Aorta (tissue), 5 donors: ENCODE measurements around the gene C8B. TPM values are rescaled to one million over a fixed set of nuclear protein-coding genes. Genes with fewer than 3 reads are reported as not detected.

Source experiments
- ATAC-seq: fragments of 200-7000 bp; cut with Tn5 transposase; one replicate; pipeline ENCODE4 v1.9.1; 2022; ENCODE audit warnings: moderate library complexity; ENCODE audit not compliant: low FRiP score
- DNase-seq, 2 donors: peaks; one replicate each; pipeline ENCODE4 v3.0.0-alpha.2; 2020
- H3K27ac ChIP-seq, 2 donors: one replicate each; pipeline ENCODE4 v1.5.1; 2013; ENCODE audit warnings: low read length in 2 of 2, mild to moderate bottlenecking in 2 of 2, moderate library complexity in 2 of 2, control low read depth in 1 of 2, inconsistent platforms in 1 of 2, low read depth in 1 of 2
- H3K27me3 ChIP-seq, 2 donors: one replicate each; pipeline ENCODE4 v1.6.1; 2013; ENCODE audit warnings: control low read depth in 1 of 2, low read length in 1 of 2, mild to moderate bottlenecking in 1 of 2, moderate library complexity in 1 of 2; ENCODE audit not compliant: insufficient read depth in 2 of 2, control insufficient read depth in 1 of 2
- H3K36me3 ChIP-seq, 2 donors: one replicate each; pipeline ENCODE4 v1.6.1; 2013; ENCODE audit warnings: control low read depth in 1 of 2, low read length in 1 of 2, mild to moderate bottlenecking in 1 of 2; ENCODE audit not compliant: insufficient read depth in 2 of 2, control insufficient read depth in 1 of 2
- H3K4me1 ChIP-seq, 2 donors: one replicate each; pipeline ENCODE4 v1.6.1; 2013; ENCODE audit warnings: low read length in 2 of 2, control low read depth in 1 of 2, mild to moderate bottlenecking in 1 of 2, moderate library complexity in 1 of 2; ENCODE audit not compliant: insufficient read depth in 2 of 2, control insufficient read depth in 1 of 2
- H3K4me3 ChIP-seq, 2 donors: one replicate each; pipeline ENCODE4 v1.5.1; 2013; ENCODE audit warnings: low read length in 2 of 2, control low read depth in 1 of 2, mild to moderate bottlenecking in 1 of 2
- H3K9me3 ChIP-seq: one replicate; pipeline ENCODE4 v1.6.1; 2013; ENCODE audit warnings: mild to moderate bottlenecking, low read length; ENCODE audit not compliant: control insufficient read depth
- WGBS, 2 donors: extraction: QIAGEN DNeasy Blood & Tissue Kit; methylation state at CpG; one replicate each; pipeline ENCODE4 v1.1.7; 2013; 5-methylcytosine and 5-hydroxymethylcytosine counted together
- intact Hi-C, 2 donors: fragments of 100-400 bp; cut with DNase I; formaldehyde crosslinking; loops; one replicate each; pipeline versions ENCODE4 v1.14.2 to v1.15.0; 2022
- polyA plus RNA-seq, 2 donors: library from polyadenylated mRNA; stranded (reverse); fragments of 200-250 nt; gene quantifications; one replicate each; pipeline ENCODE4 v1.2.3, GENCODE V29; 2013
- total RNA-seq, 2 donors: library from RNA; stranded (reverse); fragmentation: NEBNext Ultra II Directional; extraction: Animal tissue kit (Norgen Biotek cat#: 25700); gene quantifications; one replicate each; pipeline ENCODE4 v1.2.1, GENCODE V29; 2021
- donor health status: healthy with polysubstance abuse.
- donor health status: Bipolar disorder and iron deficiency.
- donor health status: DM: no; HTN: no; CAD: no.
- donor health status: DM: no; HTN: no; CAD: no.
- donor health status: DM: yes; HTN: yes; CAD: no.

The C8B gene
- total and polyA plus RNA-seq, 4 donors, result not detected

- DNase-seq (no peak), ATAC-seq (no peak)
- no peak overlapping the region for H3K4me3 ChIP-seq
- H3K27ac ChIP-seq, result no peak overlapping the region
- H3K4me1 ChIP-seq, result peaks cover 0 to 5% of the 10 kb centered on the region in 2 donors
- intact Hi-C loops, result no loop called here
- H3K36me3 ChIP-seq, result no peaks in the 10 kb centered on the region
- 93 to 94% methylated on average over 4 of the region's 4 CpGs for WGBS, 2 donors
- no peaks in the 10 kb centered on the region for H3K27me3 ChIP-seq
- H3K9me3 ChIP-seq, result no peaks in the 10 kb centered on the region
These were observed 29.7 kb upstream of the C8B start for GRCh38 chr1:56995414-56996100.

DNA sequence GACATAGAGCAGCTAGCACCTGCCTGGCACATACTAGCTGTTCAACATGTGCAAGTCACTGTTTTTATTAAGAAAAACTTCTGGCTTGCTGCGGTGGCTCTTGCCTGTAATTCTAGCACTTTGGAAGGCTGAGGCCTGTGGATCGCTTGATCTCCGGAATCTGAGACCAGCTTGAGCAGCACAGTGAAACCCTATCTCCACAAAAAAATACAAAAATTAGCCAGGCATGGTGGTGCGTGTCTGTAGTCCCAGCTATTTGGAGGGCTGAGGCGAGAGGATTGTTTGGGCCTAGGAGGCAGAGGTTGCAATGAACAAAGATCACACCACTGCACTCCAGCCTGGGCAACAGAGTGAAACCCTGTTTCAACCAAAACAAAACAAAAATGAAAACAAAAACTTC is 27.7 kb upstream of the C8B start:
- 50 to 59% methylated on average over 5 of the region's 5 CpGs for WGBS, 2 donors
- DNase-seq (no peak), ATAC-seq (no peak)
- Histone ChIP-seq H3K27me3 (no peaks in the 10 kb centered on the region), H3K4me1 (peaks cover 0 to 2% of the 10 kb centered on the region in 2 donors), H3K9me3 (no peaks in the 10 kb centered on the region), H3K27ac (no peak overlapping the region), H3K36me3 (no peaks in the 10 kb centered on the region), H3K4me3 (no peak overlapping the region)
- intact Hi-C loops, result no loop called here

DNA sequence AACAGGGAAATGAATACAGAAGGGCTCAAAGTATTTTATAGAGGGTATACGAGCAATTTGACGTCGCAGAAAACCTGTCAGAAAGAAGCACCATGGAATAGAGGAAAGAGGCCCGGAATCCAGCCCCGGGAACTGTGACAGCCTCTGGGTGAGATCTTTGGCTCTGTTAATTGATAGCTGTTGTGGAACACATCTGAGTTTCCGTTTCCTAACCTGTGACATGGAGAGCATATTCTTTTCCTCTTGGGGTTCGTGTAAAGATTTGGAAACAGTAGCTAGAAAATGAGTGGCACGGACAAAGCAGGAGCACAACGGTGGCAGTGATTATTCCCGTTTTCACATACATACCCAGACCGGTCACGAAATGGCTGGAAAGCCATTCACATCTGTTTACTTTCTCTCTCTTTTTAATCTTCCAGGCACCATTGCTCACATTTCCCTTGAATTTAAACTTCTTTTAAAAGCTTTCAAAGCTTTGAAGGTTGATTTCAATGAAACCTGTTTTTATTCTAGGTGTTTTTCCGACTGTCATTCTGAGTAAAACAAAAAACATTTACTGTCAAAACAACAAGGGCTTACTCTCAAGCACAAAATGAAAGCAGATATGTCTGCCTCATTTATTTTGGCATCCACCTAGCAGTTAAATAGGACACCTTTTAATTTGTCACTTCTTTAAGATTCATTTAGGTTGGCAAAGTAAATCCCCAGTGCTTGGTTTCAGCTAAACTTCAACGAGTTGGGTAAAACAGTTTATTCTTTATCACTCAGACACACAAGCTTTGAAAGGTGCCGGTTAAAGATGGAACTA is 26.7 kb upstream of the C8B start:
- intact Hi-C loops, result no loop called here
- H3K4me1 ChIP-seq, result peaks cover 0 to 1% of the 10 kb centered on the region in 2 donors
- 81 to 83% methylated on average over 15 of the region's 15 CpGs for WGBS, 2 donors
- no peak for ATAC-seq
- no peaks in the 10 kb centered on the region for H3K27me3 ChIP-seq
- no peaks in the 10 kb centered on the region for H3K36me3 ChIP-seq
- no peaks in the 10 kb centered on the region for H3K9me3 ChIP-seq
- no peak overlapping the region for H3K27ac ChIP-seq
- H3K4me3 ChIP-seq, result no peak overlapping the region
- DNase-seq, result no peak

- Histone ChIP-seq H3K36me3 (no peaks in the 10 kb centered on the region), H3K4me3 (no peak overlapping the region), H3K27me3 (no peaks in the 10 kb centered on the region), H3K9me3 (no peaks in the 10 kb centered on the region), H3K4me1 (peaks cover 0 to 1% of the 10 kb centered on the region in 2 donors), H3K27ac (no peak overlapping the region)
- DNase-seq (no peak), ATAC-seq (no peak)
- WGBS, 2 donors, result 90% methylated on average over 3 of the region's 3 CpGs
- intact Hi-C loops, result no loop called here
These were observed 25.8 kb upstream of the C8B start for GRCh38 chr1:56991576-56991975.

DNA sequence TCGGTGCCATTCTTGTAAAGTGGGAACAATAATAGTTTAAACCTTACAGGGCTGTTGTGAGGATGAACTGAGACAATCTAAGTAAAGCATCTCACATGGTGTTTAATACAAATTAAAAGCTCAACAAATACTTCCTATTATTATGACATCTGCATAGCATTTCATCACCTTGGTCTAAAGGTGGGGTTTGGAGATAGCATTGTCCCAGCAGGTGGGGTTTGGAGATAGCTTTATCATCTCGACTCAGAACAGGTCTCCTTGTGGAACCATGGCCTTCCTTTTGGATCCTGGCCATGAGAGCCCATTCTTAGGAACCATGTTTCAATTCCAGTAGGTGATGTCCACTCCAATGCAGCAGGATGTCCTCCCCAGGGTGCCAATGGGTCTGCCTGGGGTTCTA is 20.6 kb upstream of the C8B start:
- DNase-seq, result no peak
- no peak for ATAC-seq
- Histone ChIP-seq H3K36me3 (no peaks in the 10 kb centered on the region), H3K4me3 (no peak overlapping the region), H3K27ac (no peak overlapping the region), H3K9me3 (no peaks in the 10 kb centered on the region), H3K4me1 (no peaks in the 10 kb centered on the region), H3K27me3 (peaks cover 0 to 2% of the 10 kb centered on the region in 2 donors)
- 81 to 86% methylated on average over 2 of the region's 2 CpGs for WGBS, 2 donors
- intact Hi-C loops, result no loop called here

- DNase-seq (no peak), ATAC-seq (no peak)
- Histone ChIP-seq H3K27ac (no peak overlapping the region), H3K9me3 (no peaks in the 10 kb centered on the region), H3K4me3 (no peak overlapping the region), H3K27me3 (peaks cover 0 to 2% of the 10 kb centered on the region in 2 donors), H3K4me1 (no peaks in the 10 kb centered on the region), H3K36me3 (no peaks in the 10 kb centered on the region)
- 89 to 96% methylated on average over 2 of the region's 2 CpGs for WGBS, 2 donors
- intact Hi-C loops, result no loop called here
These were observed 20.0 kb upstream of the C8B start for GRCh38 chr1:56985857-56986256.

- Histone ChIP-seq H3K36me3 (no peaks in the 10 kb centered on the region), H3K27ac (no peak overlapping the region), H3K4me1 (no peaks in the 10 kb centered on the region), H3K4me3 (no peak overlapping the region), H3K9me3 (no peaks in the 10 kb centered on the region), H3K27me3 (peaks cover 0 to 2% of the 10 kb centered on the region in 2 donors)
- DNase-seq (no peak), ATAC-seq (no peak)
- WGBS, 2 donors, result 81 to 85% methylated on average over 6 of the region's 6 CpGs
- intact Hi-C loops, result no loop called here
These were observed 17.7 kb upstream of the C8B start for GRCh38 chr1:56983484-56983883.

- WGBS, 2 donors, result 41 to 53% methylated on average over 4 of the region's 4 CpGs
- intact Hi-C loops, result no loop called here
- DNase-seq (no peak), ATAC-seq (no peak)
- Histone ChIP-seq H3K27me3 (peaks cover 0 to 2% of the 10 kb centered on the region in 2 donors), H3K36me3 (no peaks in the 10 kb centered on the region), H3K27ac (no peak overlapping the region), H3K9me3 (no peaks in the 10 kb centered on the region), H3K4me3 (no peak overlapping the region), H3K4me1 (no peaks in the 10 kb centered on the region)
These were observed 14.4 kb upstream of the C8B start for GRCh38 chr1:56979986-56980755.
